Ishikawa (cell line): Measurements from ENCODE around the gene PEX11B.

Experiments used
- CEBPB ChIP-seq: IDR thresholded peaks from 2 replicates; pipeline ENCODE4 v1.6.1; 2012
- CREB1 ChIP-seq: IDR thresholded peaks from 2 replicates; pipeline ENCODE4 v1.6.1; 2012; ENCODE audit warnings: low read depth
- EGR1 ChIP-seq: IDR thresholded peaks from 2 replicates; pipeline ENCODE4 v1.6.1; 2012
- EP300 ChIP-seq: IDR thresholded peaks from 2 replicates; pipeline ENCODE4 v1.6.1; 2012; ENCODE audit warnings: borderline replicate concordance
- FOXM1 ChIP-seq: IDR thresholded peaks from 2 replicates; pipeline ENCODE4 v1.6.1; 2012; ENCODE audit warnings: low read depth, borderline replicate concordance
- NFIC ChIP-seq: IDR thresholded peaks from 2 replicates; pipeline ENCODE4 v1.6.1; 2012
- RAD21 ChIP-seq: IDR thresholded peaks from 2 replicates; pipeline ENCODE4 v1.6.1; 2012; ENCODE audit warnings: low read depth
- TAF1 ChIP-seq: IDR thresholded peaks from 2 replicates; pipeline ENCODE4 v1.6.1; 2012; ENCODE audit warnings: low read depth, mild to moderate bottlenecking
- TCF12 ChIP-seq: IDR thresholded peaks from 2 replicates; pipeline ENCODE4 v1.6.1; 2012; ENCODE audit warnings: low read depth
- TEAD4 ChIP-seq: IDR thresholded peaks from 2 replicates; pipeline ENCODE4 v1.6.1; 2012
- USF1 ChIP-seq: IDR thresholded peaks from 2 replicates; pipeline ENCODE4 v1.6.1; 2012
- YY1 ChIP-seq: IDR thresholded peaks from 2 replicates; pipeline ENCODE4 v1.6.1; 2012; ENCODE audit warnings: low read depth
- ZBTB7A ChIP-seq: IDR thresholded peaks from 2 replicates; pipeline ENCODE4 v1.6.1; 2012; ENCODE audit warnings: low read depth
- TF ChIP-seq, protein P1 (sequence below): IDR thresholded peaks from 2 replicates; pipeline ENCODE4 v1.6.1; 2012
- TF ChIP-seq, protein P2 (sequence below): IDR thresholded peaks from 2 replicates; pipeline ENCODE4 v1.6.1; 2012; ENCODE audit warnings: low read depth, mild to moderate bottlenecking

PEX11B gene

DNA sequence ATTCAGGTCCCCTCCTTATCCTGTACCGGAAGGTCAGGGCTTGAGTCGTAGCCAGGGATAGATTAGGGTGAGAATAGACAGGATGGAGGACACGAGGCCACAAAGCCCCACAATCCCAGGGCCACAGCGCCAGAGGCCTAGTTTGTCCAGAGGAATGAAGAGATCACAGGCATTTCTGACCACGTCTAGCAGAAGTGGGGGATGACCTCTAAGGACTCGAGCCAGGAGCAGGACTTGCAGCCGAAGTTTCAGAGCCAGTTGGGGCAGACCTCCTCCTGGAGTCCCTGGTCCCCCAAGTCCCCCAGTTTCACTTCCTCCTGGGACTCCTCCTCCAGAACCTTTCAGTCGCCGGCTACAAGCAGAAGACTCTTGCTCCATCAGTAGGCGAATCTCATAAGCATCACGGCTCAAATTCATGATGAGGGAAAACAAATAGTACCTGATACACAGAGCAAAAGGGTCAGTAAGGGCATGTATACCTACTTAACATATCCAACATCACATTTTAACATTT is 6.3 kb downstream of the PEX11B start:
- TF ChIP-seq USF1 (no peak), NFIC (no peak), ZBTB7A (no peak), EP300 (no peak), TEAD4 (no peak), TAF1 (no peak), YY1 (no peak), FOXM1 (no peak), TCF12 (no peak), CEBPB (no peak), CREB1 (no peak), RAD21 (no peak), EGR1 (no peak)
- TF ChIP-seq, protein P1, sequence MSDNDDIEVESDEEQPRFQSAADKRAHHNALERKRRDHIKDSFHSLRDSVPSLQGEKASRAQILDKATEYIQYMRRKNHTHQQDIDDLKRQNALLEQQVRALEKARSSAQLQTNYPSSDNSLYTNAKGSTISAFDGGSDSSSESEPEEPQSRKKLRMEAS: no peak
- TF ChIP-seq, protein P2, sequence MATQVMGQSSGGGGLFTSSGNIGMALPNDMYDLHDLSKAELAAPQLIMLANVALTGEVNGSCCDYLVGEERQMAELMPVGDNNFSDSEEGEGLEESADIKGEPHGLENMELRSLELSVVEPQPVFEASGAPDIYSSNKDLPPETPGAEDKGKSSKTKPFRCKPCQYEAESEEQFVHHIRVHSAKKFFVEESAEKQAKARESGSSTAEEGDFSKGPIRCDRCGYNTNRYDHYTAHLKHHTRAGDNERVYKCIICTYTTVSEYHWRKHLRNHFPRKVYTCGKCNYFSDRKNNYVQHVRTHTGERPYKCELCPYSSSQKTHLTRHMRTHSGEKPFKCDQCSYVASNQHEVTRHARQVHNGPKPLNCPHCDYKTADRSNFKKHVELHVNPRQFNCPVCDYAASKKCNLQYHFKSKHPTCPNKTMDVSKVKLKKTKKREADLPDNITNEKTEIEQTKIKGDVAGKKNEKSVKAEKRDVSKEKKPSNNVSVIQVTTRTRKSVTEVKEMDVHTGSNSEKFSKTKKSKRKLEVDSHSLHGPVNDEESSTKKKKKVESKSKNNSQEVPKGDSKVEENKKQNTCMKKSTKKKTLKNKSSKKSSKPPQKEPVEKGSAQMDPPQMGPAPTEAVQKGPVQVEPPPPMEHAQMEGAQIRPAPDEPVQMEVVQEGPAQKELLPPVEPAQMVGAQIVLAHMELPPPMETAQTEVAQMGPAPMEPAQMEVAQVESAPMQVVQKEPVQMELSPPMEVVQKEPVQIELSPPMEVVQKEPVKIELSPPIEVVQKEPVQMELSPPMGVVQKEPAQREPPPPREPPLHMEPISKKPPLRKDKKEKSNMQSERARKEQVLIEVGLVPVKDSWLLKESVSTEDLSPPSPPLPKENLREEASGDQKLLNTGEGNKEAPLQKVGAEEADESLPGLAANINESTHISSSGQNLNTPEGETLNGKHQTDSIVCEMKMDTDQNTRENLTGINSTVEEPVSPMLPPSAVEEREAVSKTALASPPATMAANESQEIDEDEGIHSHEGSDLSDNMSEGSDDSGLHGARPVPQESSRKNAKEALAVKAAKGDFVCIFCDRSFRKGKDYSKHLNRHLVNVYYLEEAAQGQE: no peak

DNA sequence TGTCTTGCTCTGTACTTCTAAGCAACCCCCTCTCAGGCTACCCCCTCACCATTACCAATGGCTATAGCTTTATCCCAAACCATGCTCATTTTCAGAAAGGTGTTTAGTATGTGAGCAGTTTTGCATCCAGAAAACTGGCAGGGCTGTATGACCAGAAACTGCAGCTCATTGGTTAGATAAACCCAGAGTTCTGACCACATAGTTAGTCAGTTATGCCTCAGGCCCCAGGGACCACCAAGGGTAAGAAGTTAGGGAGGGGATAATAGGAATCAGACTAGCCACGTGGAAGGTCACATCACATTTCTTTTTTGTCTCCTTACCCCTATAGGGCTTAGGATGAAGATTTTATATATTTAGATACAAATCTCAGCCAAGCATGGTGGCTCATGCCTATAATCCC is 9.9 kb downstream of the PEX11B start:
- TF ChIP-seq NFIC: no peak
- TF ChIP-seq, protein P1: no peak
- TF ChIP-seq EGR1: no peak
- no peak for TF ChIP-seq USF1
- no peak for TF ChIP-seq ZBTB7A
- TF ChIP-seq YY1: no peak
- TF ChIP-seq RAD21: no peak

GRCh38 chr1:145906954-145907753 is 11.4 kb downstream of the PEX11B start:
- TF ChIP-seq TEAD4 (no peak), YY1 (no peak), RAD21 (no peak), EP300 (no peak), TAF1 (no peak), ZBTB7A (no peak), NFIC (no peak), FOXM1 (no peak), EGR1 (no peak), TCF12 (no peak), USF1 (no peak), CREB1 (no peak), CEBPB (no peak)
- TF ChIP-seq, protein P1: no peak

- TF ChIP-seq EGR1: no peak
- no peak for TF ChIP-seq CREB1
- TF ChIP-seq, protein P1: no peak
- no peak for TF ChIP-seq ZBTB7A
- TF ChIP-seq EP300: no peak
- TF ChIP-seq USF1: no peak
- no peak for TF ChIP-seq NFIC
- no peak for TF ChIP-seq TCF12
- no peak for TF ChIP-seq RAD21
- no peak for TF ChIP-seq CEBPB
- TF ChIP-seq, protein P2: no peak
- TF ChIP-seq FOXM1: no peak
- TF ChIP-seq YY1: no peak
- no peak for TF ChIP-seq TAF1
- no peak for TF ChIP-seq TEAD4
These were observed 17.1 kb downstream of the PEX11B start for GRCh38 chr1:145901312-145902021.
